Stimulated activated CD8-positive, alpha-beta memory T cell treated with anti-CD3 and anti-CD28 coated beads, Interleukin-15, amount 100 ng/mL, for 1 hour (primary cell): ENCODE data around the gene FLOT1.

Source experiments
- DNase-seq: peaks from one replicate; pipeline ENCODE4 v3.0.0-alpha.2; 2020; ENCODE audit warnings: low read depth

Gene FLOT1

GRCh38 chr6:30700340-30700739, 42.1 kb downstream of the FLOT1 start:
- DNase-seq: no peak

GRCh38 chr6:30696432-30696831, 46.1 kb downstream of the FLOT1 start:
- no peak for DNase-seq

- no peak for DNase-seq
Observed at GRCh38 chr6:30691208-30691847, 51.2 kb downstream of the FLOT1 start.

- no peak for DNase-seq
Observed at GRCh38 chr6:30690403-30691207, 51.9 kb downstream of the FLOT1 start, which contains the start of gene NRM. NRM (minus strand) TSS chr6:30690984; CDS start chr6:30690974, 10 bp downstream.

- DNase-seq: no peak
Observed at GRCh38 chr6:30689985-30690384, 52.5 kb downstream of the FLOT1 start.

GRCh38 chr6:30689022-30689865, 53.2 kb downstream of the FLOT1 start:
- DNase-seq: no peak

GRCh38 chr6:30688569-30688968, 53.9 kb downstream of the FLOT1 start:
- DNase-seq: no peak

- no peak for DNase-seq
Observed at GRCh38 chr6:30687659-30688431, 54.6 kb downstream of the FLOT1 start.

- DNase-seq: peak; percentile 52
Observed at GRCh38 chr6:30686908-30687658, 55.4 kb downstream of the FLOT1 start.

- DNase-seq: peak; percentile 80
Observed at GRCh38 chr6:30686009-30686907, 56.2 kb downstream of the FLOT1 start, which contains the start of gene PPP1R18. PPP1R18 (minus strand) TSS chr6:30686645; CDS start chr6:30686018, 627 bp downstream.

- no peak for DNase-seq
Observed at GRCh38 chr6:30685157-30686008, 57.1 kb downstream of the FLOT1 start.

GRCh38 chr6:30684386-30685156, 57.9 kb downstream of the FLOT1 start:
- no peak for DNase-seq

- no peak for DNase-seq
Observed at GRCh38 chr6:30683980-30684338, 58.5 kb downstream of the FLOT1 start.

- no peak for DNase-seq
Observed at GRCh38 chr6:30683183-30683979, 59.1 kb downstream of the FLOT1 start.

- DNase-seq: peak; percentile 72
Observed at GRCh38 chr6:30682143-30683117, 60.1 kb downstream of the FLOT1 start.

- no peak for DNase-seq
Observed at GRCh38 chr6:30681766-30682142, 60.7 kb downstream of the FLOT1 start.
